HFFc6 (cell line): ENCODE results near the gene KYAT1. TPM values are rescaled to one million over a fixed set of nuclear protein-coding genes. Genes with fewer than 3 reads are reported as not detected.

ENCODE experiments used
- DNase-seq: peaks from one replicate; pipeline ENCODE4 v3.0.0-alpha.2; 2018
- H3K27ac Mint-ChIP-seq: 2 replicates; pipeline ENCODE4 v1.8.0; 2020; ENCODE audit warnings: mild to moderate bottlenecking, mixed read lengths
- H3K27me3 Mint-ChIP-seq: 2 replicates; pipeline ENCODE4 v1.8.0; 2021; ENCODE audit warnings: mild to moderate bottlenecking, moderate library complexity, mixed read lengths; ENCODE audit not compliant: insufficient read depth
- H3K36me3 Mint-ChIP-seq: 2 replicates; pipeline ENCODE4 v1.8.0; 2021; ENCODE audit warnings: low read depth, mixed read lengths
- H3K4me1 Mint-ChIP-seq: 2 replicates; pipeline ENCODE4 v1.8.0; 2020; ENCODE audit warnings: low read depth, mixed read lengths
- H3K4me3 Mint-ChIP-seq: 2 replicates; pipeline ENCODE4 v1.8.0; 2020; ENCODE audit warnings: mild to moderate bottlenecking, moderate library complexity, mixed read lengths
- H3K9me3 Mint-ChIP-seq: 2 replicates; pipeline ENCODE4 v1.8.0; 2020; ENCODE audit warnings: mild to moderate bottlenecking, mixed read lengths
- total RNA-seq, 6 experiments: library from RNA; stranded (reverse); fragmentation: NEBNext Ultra II Directional; extraction: Animal tissue kit (Norgen Biotek cat#: 25700); gene quantifications; 2 replicates in 1 of 6; 3 replicates in 5 of 6; pipeline ENCODE4 v1.2.3, GENCODE V29; 2021
- TF ChIP-seq, protein P1 (sequence below): fragments of 200-600 bp; sonication (generic); IDR thresholded peaks from 2 replicates; pipeline ENCODE4 v1.5.0; 2021; ENCODE audit warnings: antibody characterized with exemption, mild to moderate bottlenecking

KYAT1 gene
- total RNA-seq, 6 experiments from 2014 or later: 6.7 to 9.0 (median 8.3) TPM

DNA sequence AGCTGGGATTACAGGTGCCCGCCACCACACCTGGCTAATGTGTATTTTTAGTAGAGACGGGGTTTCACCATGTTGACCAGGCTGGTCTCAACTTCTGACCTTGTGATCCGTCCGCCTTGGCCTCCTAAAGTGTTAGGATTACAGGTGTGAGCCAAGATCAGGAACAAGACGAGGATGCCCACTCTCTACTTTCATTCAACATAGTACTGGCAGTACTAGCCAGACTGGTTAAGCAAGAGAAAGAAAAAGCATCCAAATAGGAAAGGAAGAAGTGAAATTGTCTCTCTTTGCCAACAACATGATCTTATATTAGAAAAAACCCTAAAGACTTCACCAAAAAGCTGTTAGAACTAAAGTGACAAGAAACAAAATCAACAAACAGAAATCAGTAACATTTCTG lies 70.9 kb downstream of the KYAT1 start:
- H3K4me3 Mint-ChIP-seq: no peak overlapping the region
- no peak for DNase-seq
- H3K4me1 Mint-ChIP-seq: no peaks in the 10 kb centered on the region
- H3K27me3 Mint-ChIP-seq: no peaks in the 10 kb centered on the region
- TF ChIP-seq, protein P1, sequence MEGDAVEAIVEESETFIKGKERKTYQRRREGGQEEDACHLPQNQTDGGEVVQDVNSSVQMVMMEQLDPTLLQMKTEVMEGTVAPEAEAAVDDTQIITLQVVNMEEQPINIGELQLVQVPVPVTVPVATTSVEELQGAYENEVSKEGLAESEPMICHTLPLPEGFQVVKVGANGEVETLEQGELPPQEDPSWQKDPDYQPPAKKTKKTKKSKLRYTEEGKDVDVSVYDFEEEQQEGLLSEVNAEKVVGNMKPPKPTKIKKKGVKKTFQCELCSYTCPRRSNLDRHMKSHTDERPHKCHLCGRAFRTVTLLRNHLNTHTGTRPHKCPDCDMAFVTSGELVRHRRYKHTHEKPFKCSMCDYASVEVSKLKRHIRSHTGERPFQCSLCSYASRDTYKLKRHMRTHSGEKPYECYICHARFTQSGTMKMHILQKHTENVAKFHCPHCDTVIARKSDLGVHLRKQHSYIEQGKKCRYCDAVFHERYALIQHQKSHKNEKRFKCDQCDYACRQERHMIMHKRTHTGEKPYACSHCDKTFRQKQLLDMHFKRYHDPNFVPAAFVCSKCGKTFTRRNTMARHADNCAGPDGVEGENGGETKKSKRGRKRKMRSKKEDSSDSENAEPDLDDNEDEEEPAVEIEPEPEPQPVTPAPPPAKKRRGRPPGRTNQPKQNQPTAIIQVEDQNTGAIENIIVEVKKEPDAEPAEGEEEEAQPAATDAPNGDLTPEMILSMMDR: no peak
- H3K27ac Mint-ChIP-seq: no peak overlapping the region
- peaks cover 6% of the 10 kb centered on the region; the same call in 1 of the 2 replicates for H3K36me3 Mint-ChIP-seq
- H3K9me3 Mint-ChIP-seq: no peaks in the 10 kb centered on the region

DNA sequence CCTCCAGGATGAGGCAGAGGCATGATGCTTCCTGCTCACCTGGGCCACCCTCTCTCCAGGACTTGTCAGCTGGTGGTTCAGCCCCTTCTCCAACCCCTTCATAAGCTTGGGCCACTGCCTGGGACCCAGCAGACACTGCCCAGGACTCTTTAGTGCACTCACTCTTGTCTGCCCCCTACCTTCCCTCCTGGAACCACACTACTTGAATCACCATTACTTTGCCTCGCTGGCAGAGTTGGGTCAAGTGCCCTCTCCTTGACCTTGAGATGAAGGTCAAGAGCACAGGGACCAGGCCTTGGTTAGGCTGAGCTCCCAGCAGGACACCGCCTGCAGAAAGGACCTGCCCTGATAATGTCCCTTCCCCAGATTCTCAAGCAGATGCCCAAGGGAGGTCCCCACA lies 71.9 kb downstream of the KYAT1 start:
- H3K27ac Mint-ChIP-seq: no peak overlapping the region
- no peaks in the 10 kb centered on the region for H3K27me3 Mint-ChIP-seq
- H3K4me1 Mint-ChIP-seq: no peaks in the 10 kb centered on the region
- peaks cover 10% of the 10 kb centered on the region; the same call in 1 of the 2 replicates for H3K36me3 Mint-ChIP-seq
- no peak overlapping the region for H3K4me3 Mint-ChIP-seq
- no peaks in the 10 kb centered on the region for H3K9me3 Mint-ChIP-seq
- no peak for DNase-seq
- TF ChIP-seq, protein P1: no peak

DNA sequence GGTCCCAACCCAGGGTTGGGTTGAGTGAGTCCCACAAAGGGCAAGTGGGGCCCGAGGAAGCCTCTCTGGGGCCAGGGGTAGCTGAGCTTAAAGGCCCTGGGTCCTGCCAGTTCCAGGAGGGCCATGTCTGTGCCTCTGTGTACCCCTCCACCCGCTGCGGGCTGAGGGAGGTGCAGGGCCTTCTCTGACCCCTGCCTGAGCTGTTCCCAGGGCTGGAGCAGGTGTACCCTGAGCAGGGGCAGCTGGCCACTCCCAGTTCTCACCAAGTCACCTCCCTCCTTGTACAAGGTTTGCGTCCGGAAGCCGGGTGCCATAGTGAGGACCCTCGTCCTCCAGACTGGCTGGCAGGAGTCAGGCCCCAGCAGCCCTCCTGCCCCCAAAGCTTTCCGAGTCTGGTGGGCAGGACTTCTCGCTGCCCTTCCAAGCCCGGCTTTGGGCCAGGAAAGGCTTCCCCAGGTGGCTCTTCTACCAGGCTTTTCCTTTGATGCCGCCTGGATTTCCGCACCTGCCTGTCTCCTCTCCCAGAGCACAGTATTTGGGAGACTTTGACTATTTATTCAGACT lies 72.6 kb downstream of the KYAT1 start:
- DNase-seq: no peak
- Mint-ChIP-seq H3K4me1 (no peaks in the 10 kb centered on the region), H3K4me3 (no peak overlapping the region), H3K9me3 (no peaks in the 10 kb centered on the region), H3K27ac (no peak overlapping the region), H3K36me3 (peaks cover 10% of the 10 kb centered on the region; the same call in 1 of the 2 replicates), H3K27me3 (no peaks in the 10 kb centered on the region)
- TF ChIP-seq, protein P1: no peak

DNA sequence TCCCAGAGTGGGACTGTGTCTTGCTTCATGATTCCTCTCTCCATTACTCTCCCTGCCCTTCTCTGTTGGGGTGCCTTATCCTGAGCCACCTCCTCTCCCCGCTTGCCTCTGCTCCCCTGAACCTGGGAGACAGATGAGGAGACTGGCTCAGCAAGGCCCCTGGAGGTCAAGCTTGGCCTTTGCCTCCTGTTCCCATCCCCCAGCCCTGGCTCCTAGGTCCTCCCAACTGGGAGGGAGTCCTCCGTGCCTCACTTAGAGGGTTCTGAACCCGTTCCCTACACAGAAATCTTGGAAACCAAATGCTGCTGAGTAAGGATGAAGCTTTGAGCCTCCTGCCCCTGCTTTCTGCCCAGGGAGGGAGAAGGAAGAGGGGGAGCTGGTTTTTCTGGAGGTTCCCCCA lies 73.2 kb downstream of the KYAT1 start:
- H3K9me3 Mint-ChIP-seq: no peaks in the 10 kb centered on the region
- H3K4me1 Mint-ChIP-seq: no peaks in the 10 kb centered on the region
- no peak overlapping the region for H3K27ac Mint-ChIP-seq

DNA sequence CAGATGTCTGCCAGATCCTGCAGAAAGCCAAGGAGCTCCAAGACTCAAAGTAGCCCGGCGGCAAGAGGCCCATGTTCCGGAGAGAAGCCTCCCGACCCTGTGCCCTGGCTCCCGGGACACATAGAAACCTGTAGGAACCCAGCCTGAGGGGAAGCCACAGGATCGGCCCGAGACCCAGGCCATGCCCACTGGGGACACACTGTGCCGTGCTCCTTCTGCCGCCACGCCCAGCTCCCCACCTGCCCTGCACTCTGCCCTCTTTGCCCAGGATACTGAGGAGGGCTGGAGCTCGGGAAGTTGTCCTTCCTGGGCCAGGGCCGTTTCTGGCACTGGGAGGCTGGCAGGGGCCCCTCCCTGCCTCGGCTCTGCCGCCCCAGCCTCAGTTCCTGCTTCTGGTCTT lies 73.9 kb downstream of the KYAT1 start:
- Mint-ChIP-seq H3K4me1 (no peaks in the 10 kb centered on the region), H3K9me3 (no peaks in the 10 kb centered on the region), H3K27ac (no peak overlapping the region), H3K27me3 (no peaks in the 10 kb centered on the region), H3K4me3 (no peak overlapping the region), H3K36me3 (peaks cover 10% of the 10 kb centered on the region; the same call in 1 of the 2 replicates)
- TF ChIP-seq, protein P1: no peak
- DNase-seq: no peak

More for the DNA sequence above, 73.2 kb downstream of the KYAT1 start:
- DNase-seq: no peak
- Mint-ChIP-seq H3K36me3 (peaks cover 10% of the 10 kb centered on the region; the same call in 1 of the 2 replicates), H3K4me3 (no peak overlapping the region), H3K27me3 (no peaks in the 10 kb centered on the region)
- TF ChIP-seq, protein P1: no peak
